ENCODE measurements around the gene MPPE1. TPM values are rescaled to one million over a fixed set of nuclear protein-coding genes. Genes with fewer than 3 reads are reported as not detected.
"Not testable (repeated sequence)": the region's sequence is repeated elsewhere in the genome, so short reads cannot be mapped to it uniquely, and the experiment has no call there.

MPPE1 gene
- total RNA-seq, 1 donor from 2014 or later: 20.9 TPM

DNA sequence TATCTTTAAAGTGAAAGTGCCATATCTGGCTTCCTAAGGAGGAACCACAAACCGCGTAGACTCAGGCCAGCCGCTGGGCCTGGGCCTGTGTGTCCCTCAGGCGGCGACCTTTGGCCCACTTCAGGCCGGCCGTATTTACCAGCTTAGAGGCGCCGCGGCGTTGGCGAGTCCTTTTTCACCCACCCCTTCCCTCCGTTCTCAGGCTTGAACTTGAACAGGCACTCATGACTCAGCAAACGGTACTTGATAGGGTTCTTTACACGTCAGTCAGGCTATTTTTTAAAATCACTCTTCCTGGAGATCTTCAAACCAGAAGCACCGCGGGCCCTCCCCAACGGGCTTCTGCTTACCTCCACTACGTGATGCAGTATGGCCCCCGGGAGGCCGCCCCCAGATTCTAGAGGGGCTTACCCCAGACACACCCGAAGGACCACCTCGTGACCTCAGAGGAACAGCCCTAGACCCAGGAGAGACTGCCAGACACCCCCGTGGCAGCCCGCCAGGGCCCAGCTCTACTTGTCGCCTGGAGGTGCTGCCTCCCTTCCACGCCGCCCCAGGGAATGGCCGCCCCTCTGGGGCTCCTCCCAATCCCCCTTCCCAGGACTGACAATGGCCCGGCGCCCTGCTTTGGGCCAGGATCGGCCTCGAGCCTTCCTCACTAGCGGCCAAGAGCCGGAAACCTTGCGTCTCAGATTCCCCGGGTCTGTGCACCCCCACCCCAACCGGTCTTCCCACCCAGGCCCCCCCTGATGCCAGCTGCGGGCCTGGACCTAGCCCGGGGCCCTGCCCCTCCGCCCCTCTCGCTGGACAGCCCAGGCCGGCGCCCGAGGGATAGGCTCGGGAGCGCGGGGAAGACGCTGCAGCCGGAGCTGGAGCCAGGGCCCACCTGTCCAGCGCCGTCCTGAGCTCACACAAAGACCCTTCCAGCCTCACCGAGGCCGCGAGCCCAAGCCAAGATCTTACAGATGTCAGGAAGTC is 39.4 kb upstream of the MPPE1 start:
- H3K9me3 ChIP-seq (ENCODE audit: control insufficient read depth in 3 of 3, low read length in 3 of 3): no peaks in the 10 kb centered on the region
- H3K4me3 ChIP-seq (ENCODE audit: low read length in 3 of 3): peak overlapping the region; percentile 39 to 84 (median 65)
- no peaks in the 10 kb centered on the region for H3K27me3 ChIP-seq (ENCODE audit: control insufficient read depth in 3 of 3, insufficient read depth in 3 of 3, low read length in 3 of 3)
- H3K4me1 ChIP-seq (ENCODE audit: control insufficient read depth in 3 of 3, insufficient read depth in 3 of 3, low read length in 3 of 3): peaks cover 8 to 33% (median 11%) of the 10 kb centered on the region in 3 donors
- H3K27ac ChIP-seq (ENCODE audit: low read depth, low read length): peak overlapping the region; percentile 97
- H3K9ac ChIP-seq (ENCODE audit: low read depth in 1 of 3, low read length in 3 of 3): peak overlapping the region; percentile 79 to 88 (median 85)
- no peaks in the 10 kb centered on the region for H3K36me3 ChIP-seq (ENCODE audit: control insufficient read depth in 3 of 3, insufficient read depth in 3 of 3, low read length in 3 of 3)

DNA sequence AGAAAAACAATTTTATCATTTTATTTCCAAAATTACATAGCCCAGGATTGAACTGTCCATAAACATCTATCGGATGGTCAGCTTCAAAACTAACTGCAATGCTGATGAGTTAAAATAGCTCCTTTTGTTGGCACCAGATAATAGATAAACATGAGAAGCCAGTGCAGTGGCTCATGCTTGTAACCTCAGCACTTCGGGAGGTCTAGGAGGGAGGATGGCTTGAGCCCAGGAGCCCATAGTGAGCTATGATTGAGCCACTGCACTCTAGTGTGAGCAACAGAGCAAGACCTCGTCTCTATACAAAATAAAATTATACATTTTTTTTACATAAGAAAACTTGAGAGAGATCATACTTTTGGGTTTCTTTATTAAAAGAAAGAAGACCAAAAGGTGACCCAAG is 38.6 kb upstream of the MPPE1 start:
- Histone ChIP-seq H3K4me3 (ENCODE audit: low read length in 3 of 3) (peak overlapping the region; percentile 39 to 84 (median 65)), H3K27me3 (ENCODE audit: control insufficient read depth in 3 of 3, insufficient read depth in 3 of 3, low read length in 3 of 3) (no peaks in the 10 kb centered on the region), H3K4me1 (ENCODE audit: control insufficient read depth in 3 of 3, insufficient read depth in 3 of 3, low read length in 3 of 3) (peaks cover 8 to 30% (median 11%) of the 10 kb centered on the region in 3 donors)

DNA sequence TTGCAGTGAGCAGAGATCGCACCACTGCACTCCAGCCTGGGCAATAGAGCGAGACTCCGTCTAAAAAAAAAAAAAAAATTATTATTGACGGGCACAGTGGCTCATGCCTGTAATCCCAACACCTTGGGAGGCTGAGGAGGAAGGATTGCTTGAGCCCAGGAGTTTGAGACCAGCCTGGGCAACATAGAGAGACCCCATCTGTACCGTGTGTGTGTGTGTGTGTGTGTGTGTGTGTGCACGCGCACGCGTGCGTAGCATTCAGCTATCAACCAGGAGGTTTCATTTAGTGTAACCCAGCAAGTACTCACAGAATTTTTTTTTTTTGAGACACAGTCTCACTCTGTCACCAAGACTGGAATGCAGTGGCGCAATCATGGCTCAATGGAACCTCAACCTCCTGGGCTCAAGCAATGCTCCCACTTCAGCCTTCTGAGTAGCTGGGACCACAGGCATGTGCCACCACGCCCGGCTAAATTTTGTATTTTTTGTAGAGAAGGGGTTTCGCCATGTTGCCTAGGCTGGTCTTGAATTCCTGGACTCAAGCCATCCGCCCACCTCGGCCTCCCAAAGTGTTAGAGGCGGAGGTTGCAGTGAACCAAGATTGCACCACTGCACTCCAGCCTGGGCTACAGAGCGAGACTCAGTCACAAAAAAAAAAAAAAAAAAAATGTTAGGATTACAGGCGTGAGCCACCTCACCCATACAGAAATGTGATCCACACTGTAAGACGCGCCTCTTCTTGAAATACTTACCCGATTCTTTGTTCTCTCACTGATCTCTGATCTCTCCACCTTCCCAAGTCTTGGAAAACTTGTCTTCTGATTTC is 37.9 kb upstream of the MPPE1 start:
- Histone ChIP-seq H3K4me3 (ENCODE audit: low read length in 3 of 3) (peak overlapping the region; percentile 39 to 84 (median 65)), H3K27ac (ENCODE audit: low read depth, low read length) (peak overlapping the region; percentile 97), H3K9ac (ENCODE audit: low read depth in 1 of 3, low read length in 3 of 3) (peak overlapping the region in 2 of 3 donors; percentile 74 to 85), H3K4me1 (ENCODE audit: control insufficient read depth in 3 of 3, insufficient read depth in 3 of 3, low read length in 3 of 3) (peaks cover 8 to 25% (median 11%) of the 10 kb centered on the region in 3 donors)
- not testable (repeated sequence) for H3K9me3 ChIP-seq (ENCODE audit: control insufficient read depth in 3 of 3, low read length in 3 of 3); H3K36me3 ChIP-seq (ENCODE audit: control insufficient read depth in 3 of 3, insufficient read depth in 3 of 3, low read length in 3 of 3); H3K27me3 ChIP-seq (ENCODE audit: control insufficient read depth in 3 of 3, insufficient read depth in 3 of 3, low read length in 3 of 3)

More for the DNA sequence above, 38.6 kb upstream of the MPPE1 start:
- no peaks in the 10 kb centered on the region for H3K36me3 ChIP-seq (ENCODE audit: control insufficient read depth in 3 of 3, insufficient read depth in 3 of 3, low read length in 3 of 3)
- peak overlapping the region; percentile 74 to 85 (median 79) for H3K9ac ChIP-seq (ENCODE audit: low read depth in 1 of 3, low read length in 3 of 3)
- no peaks in the 10 kb centered on the region for H3K9me3 ChIP-seq (ENCODE audit: control insufficient read depth in 3 of 3, low read length in 3 of 3)
- H3K27ac ChIP-seq (ENCODE audit: low read depth, low read length): peak overlapping the region; percentile 97

DNA sequence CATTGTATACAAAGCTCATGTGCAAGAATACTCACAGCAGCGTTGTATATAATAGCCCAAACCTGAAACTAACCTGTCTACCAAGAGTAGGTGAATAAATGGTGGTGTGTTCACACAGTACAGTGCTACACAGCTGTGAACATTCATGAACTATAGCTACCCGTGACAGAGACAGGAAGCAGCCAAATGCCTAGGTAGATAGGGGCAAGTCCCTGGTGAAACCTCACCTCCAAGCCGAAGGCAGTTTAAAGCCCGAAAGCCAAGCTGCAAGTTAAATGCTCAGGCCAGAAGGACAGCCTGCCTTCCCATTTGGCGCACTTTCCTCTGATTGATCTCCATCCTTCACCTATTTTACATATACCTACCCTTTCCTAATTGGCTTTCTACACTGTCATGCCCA is 36.7 kb upstream of the MPPE1 start:
- Histone ChIP-seq H3K4me1 (ENCODE audit: control insufficient read depth in 3 of 3, insufficient read depth in 3 of 3, low read length in 3 of 3) (peaks cover 8 to 25% (median 11%) of the 10 kb centered on the region in 3 donors), H3K27me3 (ENCODE audit: control insufficient read depth in 3 of 3, insufficient read depth in 3 of 3, low read length in 3 of 3) (no peaks in the 10 kb centered on the region), H3K36me3 (ENCODE audit: control insufficient read depth in 3 of 3, insufficient read depth in 3 of 3, low read length in 3 of 3) (no peaks in the 10 kb centered on the region), H3K9me3 (ENCODE audit: control insufficient read depth in 3 of 3, low read length in 3 of 3) (no peaks in the 10 kb centered on the region), H3K27ac (ENCODE audit: low read depth, low read length) (no peak overlapping the region), H3K9ac (ENCODE audit: low read depth in 1 of 3, low read length in 3 of 3) (peak overlapping the region in 2 of 3 donors; percentile 8 to 14), H3K4me3 (ENCODE audit: low read length in 3 of 3) (no peak overlapping the region)

DNA sequence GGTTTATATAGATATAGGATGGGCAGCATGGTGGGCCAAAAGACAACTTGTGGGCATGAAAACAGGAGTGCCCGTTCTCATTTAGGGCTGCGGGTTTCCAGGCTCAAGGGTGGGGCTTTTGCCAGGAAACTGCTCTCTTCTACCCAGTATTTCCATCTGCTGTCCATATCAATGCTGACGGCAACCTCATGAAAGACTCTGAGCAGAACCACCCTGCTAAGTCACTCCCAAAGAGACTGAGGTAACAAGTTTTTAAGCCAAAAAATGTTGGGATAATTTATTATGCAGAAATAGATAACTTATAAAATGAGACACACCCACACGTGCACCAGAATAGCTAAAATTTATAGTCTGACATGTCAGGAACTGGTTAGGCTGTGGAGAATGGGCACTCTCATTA is 36.1 kb upstream of the MPPE1 start:
- Histone ChIP-seq H3K9ac (ENCODE audit: low read depth in 1 of 3, low read length in 3 of 3) (no peak overlapping the region), H3K27me3 (ENCODE audit: control insufficient read depth in 3 of 3, insufficient read depth in 3 of 3, low read length in 3 of 3) (no peaks in the 10 kb centered on the region), H3K9me3 (ENCODE audit: control insufficient read depth in 3 of 3, low read length in 3 of 3) (no peaks in the 10 kb centered on the region), H3K27ac (ENCODE audit: low read depth, low read length) (no peak overlapping the region), H3K36me3 (ENCODE audit: control insufficient read depth in 3 of 3, insufficient read depth in 3 of 3, low read length in 3 of 3) (no peaks in the 10 kb centered on the region), H3K4me1 (ENCODE audit: control insufficient read depth in 3 of 3, insufficient read depth in 3 of 3, low read length in 3 of 3) (peaks cover 8 to 25% (median 11%) of the 10 kb centered on the region in 3 donors), H3K4me3 (ENCODE audit: low read length in 3 of 3) (no peak overlapping the region)

GRCh38 chr18:11943551-11943950 is 35.4 kb upstream of the MPPE1 start:
- H3K27me3 ChIP-seq (ENCODE audit: control insufficient read depth in 3 of 3, insufficient read depth in 3 of 3, low read length in 3 of 3): no peaks in the 10 kb centered on the region
- H3K4me1 ChIP-seq (ENCODE audit: control insufficient read depth in 3 of 3, insufficient read depth in 3 of 3, low read length in 3 of 3): peaks cover 8 to 22% (median 11%) of the 10 kb centered on the region in 3 donors
- H3K27ac ChIP-seq (ENCODE audit: low read depth, low read length): no peak overlapping the region
- no peaks in the 10 kb centered on the region for H3K9me3 ChIP-seq (ENCODE audit: control insufficient read depth in 3 of 3, low read length in 3 of 3)
- H3K36me3 ChIP-seq (ENCODE audit: control insufficient read depth in 3 of 3, insufficient read depth in 3 of 3, low read length in 3 of 3): no peaks in the 10 kb centered on the region
- H3K9ac ChIP-seq (ENCODE audit: low read depth in 1 of 3, low read length in 3 of 3): no peak overlapping the region
- no peak overlapping the region for H3K4me3 ChIP-seq (ENCODE audit: low read length in 3 of 3)

DNA sequence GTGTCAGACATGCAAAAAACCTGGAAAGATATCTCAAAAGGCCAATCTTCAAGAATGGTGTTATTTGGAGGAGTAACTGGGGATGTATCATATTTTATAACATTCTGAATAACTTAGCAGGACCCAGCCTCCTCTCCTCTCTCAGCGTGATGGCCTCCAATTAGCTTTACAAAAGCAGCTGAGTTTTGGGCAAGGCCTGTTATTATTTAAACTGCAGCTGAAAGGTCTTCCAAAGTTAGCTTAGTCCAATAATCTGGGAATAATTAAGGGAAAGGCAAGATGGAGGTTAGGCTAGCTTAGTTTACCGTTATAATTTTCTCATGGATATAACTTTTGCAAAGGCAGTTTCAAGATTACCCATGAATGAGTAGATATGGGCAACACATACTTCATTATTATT is 32.8 kb upstream of the MPPE1 start:
- H3K9ac ChIP-seq (ENCODE audit: low read depth in 1 of 3, low read length in 3 of 3): no peak overlapping the region
- no peaks in the 10 kb centered on the region for H3K9me3 ChIP-seq (ENCODE audit: control insufficient read depth in 3 of 3, low read length in 3 of 3)
- H3K27me3 ChIP-seq (ENCODE audit: control insufficient read depth in 3 of 3, insufficient read depth in 3 of 3, low read length in 3 of 3): no peaks in the 10 kb centered on the region
- H3K4me3 ChIP-seq (ENCODE audit: low read length in 3 of 3): no peak overlapping the region
- no peak overlapping the region for H3K27ac ChIP-seq (ENCODE audit: low read depth, low read length)
- H3K36me3 ChIP-seq (ENCODE audit: control insufficient read depth in 3 of 3, insufficient read depth in 3 of 3, low read length in 3 of 3): no peaks in the 10 kb centered on the region
- H3K4me1 ChIP-seq (ENCODE audit: control insufficient read depth in 3 of 3, insufficient read depth in 3 of 3, low read length in 3 of 3): peaks cover 0 to 13% (median 0%) of the 10 kb centered on the region in 3 donors

GRCh38 chr18:11937874-11938478 is 29.9 kb upstream of the MPPE1 start:
- H3K9me3 ChIP-seq (ENCODE audit: control insufficient read depth in 3 of 3, low read length in 3 of 3): no peaks in the 10 kb centered on the region

DNA sequence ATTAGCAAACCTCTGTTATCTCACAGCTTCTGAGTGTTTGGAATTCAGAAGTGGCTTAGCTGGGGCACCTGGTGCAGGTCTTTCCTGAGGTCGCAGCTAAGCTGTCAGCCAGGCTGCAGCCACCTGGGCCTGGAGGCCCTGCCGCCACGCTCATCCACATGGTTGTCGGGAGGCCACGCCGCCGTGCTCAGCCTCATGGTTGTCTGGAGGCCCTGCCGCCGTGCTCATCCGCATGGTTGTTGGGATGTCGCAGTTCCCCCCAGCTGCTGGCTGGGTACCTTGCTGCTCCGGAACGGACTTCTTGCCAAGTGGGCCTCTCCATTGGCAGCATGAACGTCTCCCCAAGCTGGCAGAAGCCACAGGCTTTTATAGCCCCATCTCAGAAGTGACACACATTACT is 24.3 kb upstream of the MPPE1 start:
- no peaks in the 10 kb centered on the region for H3K4me1 ChIP-seq (ENCODE audit: control insufficient read depth in 3 of 3, insufficient read depth in 3 of 3, low read length in 3 of 3)

More at GRCh38 chr18:11937874-11938478, 29.9 kb upstream of the MPPE1 start:
- H3K9ac ChIP-seq (ENCODE audit: low read depth in 1 of 3, low read length in 3 of 3): no peak overlapping the region
- H3K36me3 ChIP-seq (ENCODE audit: control insufficient read depth in 3 of 3, insufficient read depth in 3 of 3, low read length in 3 of 3): no peaks in the 10 kb centered on the region
- H3K4me1 ChIP-seq (ENCODE audit: control insufficient read depth in 3 of 3, insufficient read depth in 3 of 3, low read length in 3 of 3): no peaks in the 10 kb centered on the region
- no peak overlapping the region for H3K4me3 ChIP-seq (ENCODE audit: low read length in 3 of 3)
- no peaks in the 10 kb centered on the region for H3K27me3 ChIP-seq (ENCODE audit: control insufficient read depth in 3 of 3, insufficient read depth in 3 of 3, low read length in 3 of 3)
- H3K27ac ChIP-seq (ENCODE audit: low read depth, low read length): no peak overlapping the region

More for the DNA sequence above, 24.3 kb upstream of the MPPE1 start:
- H3K36me3 ChIP-seq (ENCODE audit: control insufficient read depth in 3 of 3, insufficient read depth in 3 of 3, low read length in 3 of 3): no peaks in the 10 kb centered on the region
- H3K9me3 ChIP-seq (ENCODE audit: control insufficient read depth in 3 of 3, low read length in 3 of 3): no peaks in the 10 kb centered on the region
- no peak overlapping the region for H3K27ac ChIP-seq (ENCODE audit: low read depth, low read length)
- no peak overlapping the region for H3K4me3 ChIP-seq (ENCODE audit: low read length in 3 of 3)
- H3K9ac ChIP-seq (ENCODE audit: low read depth in 1 of 3, low read length in 3 of 3): no peak overlapping the region
- no peaks in the 10 kb centered on the region for H3K27me3 ChIP-seq (ENCODE audit: control insufficient read depth in 3 of 3, insufficient read depth in 3 of 3, low read length in 3 of 3)
